Spleen (tissue), 7 donors: ENCODE data around the gene EYA2.

Experiments used
- CTCF ChIP-seq, 11 experiments: fragments of 200-600 bp in 7 of 11; fragments of 450-650 bp in 4 of 11; sonication (generic) in 4 of 11; IDR thresholded peaks in 8 of 11; conservative IDR thresholded peaks in 3 of 11; 1 replicate in 7 of 11; 2 replicates in 4 of 11; pipeline versions ENCODE4 v1.4.0 to v1.8.0; 2016 to 2021; ENCODE audit warnings: antibody characterized with exemption in 11 of 11, inconsistent platforms in 4 of 11, mild to moderate bottlenecking in 1 of 11
- POLR2A ChIP-seq, 3 donors: fragments of 450-650 bp; IDR thresholded peaks; one replicate each; pipeline ENCODE4 v1.5.1; 2017; ENCODE audit warnings: antibody characterized with exemption in 3 of 3, mild to moderate bottlenecking in 1 of 3
- POLR2AphosphoS5 ChIP-seq, 3 donors: sonication (generic); formaldehyde crosslinking; IDR thresholded peaks; one replicate each; pipeline ENCODE4 v1.5.1; 2017; ENCODE audit warnings: antibody characterized with exemption in 3 of 3
- donor health status: DM: no; HTN: no; CAD: no; lungs with moderate emphysema.
- donor health status: DM: no; HTN: no; CAD: no.
- donor health status: DM: no; HTN: no; CAD: no.

- TF ChIP-seq CTCF (IDR thresholded peaks at IDR 0.05 in 8 of 11, conservative IDR thresholded peaks at IDR 0.05 in 3 of 11) (no peak), POLR2AphosphoS5 (IDR thresholded peaks at IDR 0.05) (no peak), POLR2A (IDR thresholded peaks at IDR 0.05) (no peak)
Observed at GRCh38 chr20:46993465-46994095, 98.9 kb downstream of the EYA2 start.
